H1 (cell line): ENCODE results near the gene NUBP1. TPM values are rescaled to one million over a fixed set of nuclear protein-coding genes. Genes with fewer than 3 reads are reported as not detected.

ENCODE experiments used
- CTCF ChIA-PET: fragments of 300-600 bp; sonication (Branson Sonifier 250); formaldehyde crosslinking; loops from one replicate; lab custom pipeline; 2021; ENCODE audit not compliant: partially characterized antibody; lab: Charles Lee
- POLR2A ChIA-PET: fragments of 300-600 bp; sonication (Branson Sonifier 250); formaldehyde crosslinking; loops from one replicate; lab custom pipeline; 2021; ENCODE audit warnings: inconsistent platforms; ENCODE audit not compliant: partially characterized antibody; lab: Charles Lee
- DNase-seq, 2 experiments: peaks; one replicate each; pipeline versions ENCODE4 v3.0.0 to v3.0.0-alpha.2; 2010 to 2022; ENCODE audit warnings: low spot score in 2 of 2, low read depth in 1 of 2, mixed read lengths in 1 of 2
- FAIRE-seq: peaks from 2 replicates; lab custom pipeline; 2011; peaks lifted over from hg19 to GRCh38; lab: Jason Lieb, UNC
- H2AFZ ChIP-seq: 2 replicates; pipeline ENCODE4 v1.8.1; 2012; ENCODE audit warnings: low read length, inconsistent platforms
- H2AK5ac ChIP-seq: 2 replicates; pipeline ENCODE4 v1.6.1; 2013; ENCODE audit warnings: low read depth, low read length
- H2BK120ac ChIP-seq: replicated peaks from 2 replicates; pipeline ENCODE3; 2013; ENCODE audit warnings: low read depth, low read length, inconsistent platforms
- H2BK12ac ChIP-seq: 2 replicates; pipeline ENCODE4 v1.6.1; 2013; ENCODE audit warnings: low read depth, low read length
- H2BK15ac ChIP-seq: 2 replicates; pipeline ENCODE4 v1.6.1; 2013; ENCODE audit warnings: low read length
- H2BK20ac ChIP-seq: 2 replicates; pipeline ENCODE4 v1.6.1; 2013; ENCODE audit warnings: low read length
- H2BK5ac ChIP-seq: 2 replicates; pipeline ENCODE4 v1.6.1; 2013; ENCODE audit warnings: low read depth, low read length
- H3K14ac ChIP-seq: 2 replicates; pipeline ENCODE4 v1.6.1; 2013; ENCODE audit warnings: inconsistent platforms; ENCODE audit not compliant: insufficient read length
- H3K18ac ChIP-seq: 2 replicates; pipeline ENCODE4 v1.6.1; 2013; ENCODE audit warnings: low read length; ENCODE audit errors: extremely low read depth
- H3K23ac ChIP-seq: 2 replicates; pipeline ENCODE4 v1.6.1; 2013; ENCODE audit warnings: inconsistent platforms; ENCODE audit not compliant: insufficient read length
- H3K23me2 ChIP-seq: 2 replicates; pipeline ENCODE4 v1.6.1; 2013; ENCODE audit warnings: low read depth, low read length
- H3K27ac ChIP-seq: 2 replicates; pipeline ENCODE4 v1.6.1; 2011; ENCODE audit warnings: low read depth, low read length, inconsistent platforms
- H3K27me3 ChIP-seq, 4 experiments: replicated peaks in 1 of 4; 1 replicate in 1 of 4; 2 replicates in 3 of 4; pipeline versions ENCODE4 v1.6.1 to v1.8.1; 2011 to 2013; ENCODE audit warnings: low read length in 3 of 4, mild to moderate bottlenecking in 3 of 4, inconsistent platforms in 2 of 4, mixed read lengths in 2 of 4, moderate library complexity in 1 of 4; ENCODE audit not compliant: control insufficient read depth in 3 of 4, insufficient read depth in 3 of 4; ENCODE audit errors: extremely low read depth in 1 of 4
- H3K36me3 ChIP-seq, 4 experiments: 2 replicates each; pipeline versions ENCODE4 v1.6.1 to v1.8.1; 2011 to 2013; ENCODE audit warnings: mild to moderate bottlenecking in 4 of 4, low read length in 3 of 4, moderate library complexity in 2 of 4, control low read depth in 1 of 4, inconsistent platforms in 1 of 4; ENCODE audit not compliant: insufficient read depth in 4 of 4, control insufficient read depth in 2 of 4
- H3K4ac ChIP-seq: replicated peaks from 2 replicates; pipeline ENCODE3; 2013; ENCODE audit warnings: low read length, low read depth, mixed read lengths, inconsistent platforms; ENCODE audit not compliant: insufficient read length
- H3K4me1 ChIP-seq, 4 experiments: replicated peaks in 1 of 4; 1 replicate in 1 of 4; 2 replicates in 3 of 4; pipeline versions ENCODE4 v1.6.1 to v1.8.1; 2011 to 2013; ENCODE audit warnings: low read length in 3 of 4, inconsistent platforms in 2 of 4, mixed read lengths in 1 of 4; ENCODE audit not compliant: insufficient read depth in 4 of 4, control insufficient read depth in 3 of 4
- H3K4me2 ChIP-seq, 2 experiments: 2 replicates each; pipeline versions ENCODE4 v1.6.1 to v1.8.1; 2011 to 2013; ENCODE audit warnings: low read depth in 2 of 2, low read length in 2 of 2, control low read depth in 1 of 2, inconsistent platforms in 1 of 2, mild to moderate bottlenecking in 1 of 2; ENCODE audit not compliant: insufficient read depth in 1 of 2
- H3K4me3 ChIP-seq, 4 experiments: fragments of 200-600, 300-600 bp in 1 of 4; sonication (generic), shearing (Covaris generic), sonication (Bioruptor Twin) in 1 of 4; 2 replicates each; pipeline versions ENCODE4 v1.5.1 to v1.8.1; 2011 to 2016; ENCODE audit warnings: low read length in 4 of 4, low read depth in 3 of 4, control low read depth in 2 of 4, inconsistent platforms in 2 of 4, mild to moderate bottlenecking in 2 of 4, mixed read lengths in 1 of 4, moderate library complexity in 1 of 4; ENCODE audit not compliant: insufficient read depth in 2 of 4; ENCODE audit errors: extremely low read depth in 1 of 4
- H3K56ac ChIP-seq: replicated peaks from 2 replicates; pipeline ENCODE3; 2013; ENCODE audit warnings: low read depth, mild to moderate bottlenecking, mixed read lengths, low read length, inconsistent platforms; ENCODE audit not compliant: insufficient read length
- H3K79me1 ChIP-seq: 2 replicates; pipeline ENCODE4 v1.6.1; 2013; ENCODE audit warnings: low read depth, low read length, control low read depth
- H3K79me2 ChIP-seq, 2 experiments: 2 replicates each; pipeline versions ENCODE4 v1.6.1 to v1.8.1; 2012 to 2013; ENCODE audit warnings: low read length in 2 of 2, mild to moderate bottlenecking in 2 of 2, inconsistent platforms in 1 of 2; ENCODE audit not compliant: insufficient read depth in 2 of 2, control insufficient read depth in 1 of 2
- H3K9ac ChIP-seq, 4 experiments: replicated peaks in 1 of 4; 1 replicate in 1 of 4; 2 replicates in 3 of 4; pipeline versions ENCODE4 v1.6.1 to v1.8.1; 2011 to 2013; ENCODE audit warnings: low read depth in 3 of 4, low read length in 3 of 4, control low read depth in 2 of 4, mild to moderate bottlenecking in 2 of 4, moderate library complexity in 2 of 4, inconsistent platforms in 1 of 4; ENCODE audit errors: extremely low read depth in 1 of 4
- H3K9me3 ChIP-seq, 2 experiments: 2 replicates each; pipeline versions ENCODE4 v1.6.1 to v1.8.1; 2012 to 2013; ENCODE audit warnings: mild to moderate bottlenecking in 2 of 2, moderate library complexity in 2 of 2, control low read depth in 1 of 2, inconsistent platforms in 1 of 2, low read depth in 1 of 2, low read length in 1 of 2, mixed read lengths in 1 of 2; ENCODE audit not compliant: insufficient read depth in 2 of 2
- H4K20me1 ChIP-seq, 2 experiments: replicated peaks in 1 of 2; 2 replicates each; pipeline versions ENCODE3 to v1.8.1; 2011 to 2013; ENCODE audit warnings: inconsistent platforms in 2 of 2, low read length in 2 of 2, mild to moderate bottlenecking in 1 of 2; ENCODE audit not compliant: insufficient read depth in 2 of 2, control insufficient read depth in 1 of 2
- H4K5ac ChIP-seq: 2 replicates; pipeline ENCODE4 v1.6.1; 2013; ENCODE audit warnings: low read length, low read depth, mixed read lengths, inconsistent platforms; ENCODE audit not compliant: insufficient read length
- H4K8ac ChIP-seq: 2 replicates; pipeline ENCODE4 v1.8.0; 2013; ENCODE audit warnings: mild to moderate bottlenecking, moderate library complexity, low read length, inconsistent platforms; ENCODE audit not compliant: insufficient read depth; ENCODE audit errors: extremely low read depth
- H4K91ac ChIP-seq: replicated peaks from 2 replicates; pipeline ENCODE3; 2013; ENCODE audit warnings: low read length, mixed read lengths, inconsistent platforms; ENCODE audit not compliant: insufficient read length
- CTCF ChIP-seq, 3 experiments: IDR thresholded peaks; 1 replicate in 2 of 3; 2 replicates in 1 of 3; pipeline versions ENCODE4 v1.5.1 to v1.6.1; 2011; ENCODE audit warnings: low read length in 3 of 3, mild to moderate bottlenecking in 3 of 3, inconsistent platforms in 2 of 3, low read depth in 1 of 3, moderate library complexity in 1 of 3; ENCODE audit not compliant: insufficient read depth in 1 of 3; ENCODE audit errors: control extremely low read depth in 1 of 3
- KDM5A ChIP-seq: fragments of 200-600 bp; IDR thresholded peaks from 2 replicates; pipeline ENCODE4 v1.7.1; 2012; ENCODE audit warnings: mild to moderate bottlenecking, low read length, inconsistent platforms, mixed read lengths
- RAD21 ChIP-seq, 2 experiments: IDR thresholded peaks in 1 of 2; conservative IDR thresholded peaks in 1 of 2; 2 replicates each; pipeline ENCODE4 v1.6.1; 2011; ENCODE audit warnings: low read depth in 2 of 2, low read length in 2 of 2, improper control_type of control experiment in 1 of 2, inconsistent platforms in 1 of 2, mild to moderate bottlenecking in 1 of 2, moderate library complexity in 1 of 2
- WGBS, 2 experiments: shearing (Covaris generic) in 1 of 2; methylation state at CpG; one replicate each; pipeline versions ENCODE4 v1.1.6 to v1.1.7; 2013 to 2015; ENCODE audit warnings: low lambda C conversion rate in 2 of 2, mixed read lengths in 2 of 2, inconsistent platforms in 1 of 2, low coverage in 1 of 2, missing lambda C conversion rate in 1 of 2; ENCODE audit not compliant: insufficient replicate concordance in 2 of 2, insufficient coverage in 1 of 2, insufficient read length in 1 of 2; ENCODE audit errors: extremely low coverage in 1 of 2, missing lambda C conversion rate in 1 of 2; 5-methylcytosine and 5-hydroxymethylcytosine counted together
- polyA plus RNA-seq, 7 experiments: library from polyadenylated mRNA; depleted of rRNA in 3 of 7; stranded (reverse) in 5 of 7; unstranded in 2 of 7; fragments of >200 nt in 5 of 7; fragments of 200-250 nt in 2 of 7; gene quantifications; 1 replicate in 5 of 7; 2 replicates in 1 of 7; 4 replicates in 1 of 7; pipeline versions ENCODE4 v1.2.1 to v1.2.3, GENCODE V29; 2011 to 2013; ENCODE audit warnings: missing spikeins in 2 of 7, mixed read lengths in 2 of 7
- total RNA-seq: library from RNA; stranded (reverse); fragmentation: NEBNext Ultra II Directional; extraction: Animal tissue kit (Norgen Biotek cat#: 25700); gene quantifications from 2 replicates; pipeline ENCODE4 v1.2.1, GENCODE V29; 2021

The NUBP1 gene
- total and polyA plus RNA-seq, 2 of the 8 experiments (the other 6 are each of a cell fraction or from before 2014, with no cell fraction given): 28.2 to 32.2 TPM

- WGBS, 2 experiments: 91% methylated on average over 13 of the region's 13 CpGs; no CpG with 5 or more reads in 1 of the 2 experiments
- Histone ChIP-seq H2AK5ac (no peak overlapping the region), H4K5ac (no peak overlapping the region)
Observed at GRCh38 chr16:10751291-10751697, 7.7 kb downstream of the NUBP1 start.

More at GRCh38 chr16:10751291-10751697, 7.7 kb downstream of the NUBP1 start:
- Histone ChIP-seq H3K18ac (no peak overlapping the region), H4K8ac (no peak overlapping the region), H3K4ac (no peak overlapping the region)
- FAIRE-seq: no peak
- TF ChIP-seq KDM5A (no peak), RAD21 (IDR thresholded peaks at IDR 0.05 in 1 of 2, conservative IDR thresholded peaks at IDR 0.05 in 1 of 2; ENCODE audit: low read depth in 2 of 2, low read length in 2 of 2) (peak; percentile 52 to 61), CTCF (IDR thresholded peaks at IDR 0.05; ENCODE audit: control extremely low read depth in 1 of 3, insufficient read depth in 1 of 3, low read depth in 1 of 3, low read length in 3 of 3) (peak in 2 of 3 experiments; percentile 14 to 29; a peak in 2 of 4 replicates)
- TF ChIP-seq, all 59 proteins: peak for 2
- Histone ChIP-seq H3K56ac (no peak overlapping the region), H3K9ac (no peak overlapping the region), H2BK5ac (no peak overlapping the region), H3K79me2 (no peaks in the 10 kb centered on the region), H3K4me2 (no peak overlapping the region), H2BK120ac (no peak overlapping the region), H2BK15ac (no peak overlapping the region), H2BK12ac (no peak overlapping the region), H3K9me3 (no peaks in the 10 kb centered on the region), H2BK20ac (no peak overlapping the region), H3K23ac (no peak overlapping the region), H3K4me3 (no peak overlapping the region), H3K27me3 (no peaks in the 10 kb centered on the region), H4K91ac (no peak overlapping the region), H3K14ac (no peak overlapping the region), H3K27ac (no peak overlapping the region), H3K79me1 (no peaks in the 10 kb centered on the region), H3K36me3 (peaks cover 0 to 6% (median 1%) of the 10 kb centered on the region in 4 experiments; a peak in 1 of 8 replicates), H3K23me2 (no peaks in the 10 kb centered on the region), H2AFZ (no peak overlapping the region), H4K20me1 (no peaks in the 10 kb centered on the region), H3K4me1 (no peaks in the 10 kb centered on the region)
- DNase-seq: no peak
- POLR2A ChIA-PET: no interaction called here
- CTCF ChIA-PET: interaction anchor here (0.6 to 3.6 kb wide), 4 partner anchors 9 to 1087 kb away, joined by 3 to 17 read pairs (median 8); no protein-coding TSS in a partner anchor
